ENCODE data around the gene FBXO41. TPM values are rescaled to one million over a fixed set of nuclear protein-coding genes. Genes with fewer than 3 reads are reported as not detected.

The FBXO41 gene
- total and polyA plus RNA-seq, 9 of the 15 experiments (the other 6 are each of a cell fraction or from before 2014, with no cell fraction given), result 0.21 to 8.2 (median 3.5) TPM

- TF ChIP-seq ZHX1 (conservative IDR thresholded peaks at IDR 0.05; ENCODE audit: low read length) (no peak), ZNF609 (CRISPR knock-in tag; IDR thresholded peaks at IDR 0.05; ENCODE audit: borderline replicate concordance) (no peak), SPI1 (IDR thresholded peaks at IDR 0.05; ENCODE audit: borderline replicate concordance, low read depth, low read length) (peak; percentile 81), RCOR1 (IDR thresholded peaks at IDR 0.05; ENCODE audit: borderline replicate concordance in 1 of 2, low read depth in 2 of 2, low read length in 2 of 2) (no peak)
Measured at GRCh38 chr2:73285159-73285739, 971 bp upstream of the FBXO41 start (continued).
